Stimulated activated CD4-positive, alpha-beta T cell treated with anti-CD3 and anti-CD28 coated beads, Interleukin-12 subunit alpha, Interleukin-12 subunit beta, amount 100 ng/mL, for 24 hours (primary cell): Measurements from ENCODE around the gene CXCL12.

ENCODE experiments used
- DNase-seq, 2 experiments: peaks; one replicate each; pipeline ENCODE4 v3.0.0-alpha.2; 2020; ENCODE audit warnings: low read depth in 2 of 2

Gene CXCL12

DNA sequence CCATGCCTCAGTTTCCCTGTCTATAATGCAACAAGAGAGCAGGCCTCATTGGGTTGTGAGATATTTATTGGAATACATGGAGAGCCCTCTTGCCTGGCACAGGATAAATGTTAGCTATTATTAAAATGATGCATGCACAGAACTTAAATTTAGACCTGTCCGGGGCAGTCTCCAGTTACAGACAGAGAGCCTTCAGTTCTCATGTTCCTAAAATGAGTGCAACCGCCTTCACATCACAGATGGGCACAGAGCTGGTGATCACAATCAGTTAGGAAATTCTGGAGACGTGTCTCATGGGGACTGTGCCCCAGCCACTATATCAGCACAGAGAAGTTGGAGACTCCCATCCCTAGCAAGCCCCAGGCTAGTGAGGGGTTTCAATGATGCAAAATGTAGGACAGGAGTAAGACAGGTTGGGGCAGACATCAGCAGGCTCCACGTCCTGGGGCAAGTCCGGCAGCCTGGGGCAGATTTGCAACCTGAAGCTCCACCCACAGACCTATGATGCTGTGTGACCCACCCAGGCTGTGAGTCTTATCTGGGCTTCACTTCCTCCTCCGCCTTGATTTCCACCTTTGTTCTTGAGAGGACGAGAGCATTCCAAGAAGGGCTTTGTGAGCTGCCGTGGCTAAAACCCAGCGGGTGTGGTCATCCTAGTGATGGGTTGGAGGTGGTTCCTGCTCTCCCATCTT is 49.4 kb downstream of the CXCL12 start:
- DNase-seq, result no peak

DNA sequence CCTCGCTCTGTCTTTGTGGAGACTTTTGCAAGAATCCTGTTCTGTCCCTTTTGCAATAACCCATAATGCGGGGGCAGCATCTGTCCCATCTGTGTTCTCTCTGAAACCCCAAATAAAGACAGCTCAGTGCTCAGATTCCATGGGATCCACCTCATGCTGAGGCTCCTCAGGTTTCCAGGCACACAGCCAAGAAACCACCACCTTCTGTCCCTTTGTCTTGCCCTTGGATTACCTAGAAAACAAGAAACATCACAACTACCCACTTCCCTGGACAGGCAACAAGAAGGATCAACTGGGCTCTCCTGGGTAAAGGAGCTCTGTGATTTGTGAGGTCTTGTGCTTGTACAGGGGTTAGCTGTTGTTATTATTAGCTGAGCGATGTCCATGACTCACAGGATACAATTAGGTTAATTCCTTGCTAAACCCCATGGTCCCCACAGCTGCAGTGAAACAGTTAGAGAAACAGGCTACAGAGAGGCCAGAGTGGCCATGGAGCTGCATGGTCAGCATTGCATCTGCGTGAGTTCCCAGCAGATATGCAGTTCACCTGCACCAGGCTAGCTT is 50.2 kb downstream of the CXCL12 start:
- DNase-seq, result no peak

DNA sequence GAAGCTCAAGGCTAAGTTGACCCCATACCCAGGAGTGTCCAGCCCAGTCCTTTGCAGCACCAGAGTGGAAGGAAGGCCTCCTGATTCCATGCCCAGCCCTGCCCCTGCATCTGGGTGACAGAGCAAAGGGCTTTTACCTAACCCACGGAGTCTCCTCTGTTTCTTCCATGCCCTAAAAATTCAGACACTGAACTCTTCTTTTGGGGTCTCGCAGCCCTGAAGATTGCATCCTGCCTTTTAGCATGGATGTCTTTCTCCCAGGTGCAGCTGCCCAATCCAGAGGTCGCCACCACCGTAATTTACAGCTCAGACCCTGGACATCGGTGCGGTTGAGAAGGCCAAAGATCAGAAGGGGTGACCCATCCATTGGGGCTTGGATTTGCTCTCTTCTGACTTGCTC is 50.8 kb downstream of the CXCL12 start:
- DNase-seq, result no peak

DNA sequence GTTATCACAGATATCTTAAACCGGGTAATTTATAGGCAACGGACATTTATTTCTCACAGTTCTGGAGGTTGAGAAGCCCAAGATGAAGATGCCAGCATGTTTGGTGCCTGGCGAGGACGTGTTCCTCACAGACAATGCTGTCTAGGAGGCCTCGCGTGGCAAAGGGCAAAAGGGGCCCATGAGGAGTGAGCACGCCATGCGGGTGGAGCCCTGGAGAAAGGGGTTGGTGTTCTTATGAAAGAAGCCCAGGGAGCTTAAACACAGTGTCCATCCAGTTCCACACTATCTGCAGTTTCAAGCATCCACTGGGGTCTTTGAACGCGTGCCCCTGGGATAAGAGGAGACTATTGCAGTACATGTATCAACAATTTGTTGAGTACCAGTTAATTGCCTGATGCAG is 51.4 kb downstream of the CXCL12 start:
- DNase-seq, result no peak

DNA sequence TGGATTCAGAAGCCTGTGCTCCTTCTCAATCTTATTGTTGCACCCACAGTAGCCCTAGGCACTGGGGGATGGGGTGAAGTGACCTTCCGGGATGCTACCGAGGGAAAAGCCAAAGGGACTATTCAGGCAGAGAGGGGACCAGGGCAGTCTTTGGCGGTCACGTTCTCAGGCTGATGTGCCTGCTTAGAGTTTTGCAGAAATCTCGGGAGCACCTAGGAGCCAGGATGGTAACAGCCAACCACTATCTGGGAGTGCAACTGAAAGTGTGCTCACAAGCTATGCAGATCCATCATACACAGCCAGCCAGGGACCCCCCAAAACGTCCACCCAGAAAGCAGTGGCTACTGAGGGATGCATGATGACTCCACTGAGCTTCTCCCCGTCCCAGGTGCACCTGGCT is 52.4 kb downstream of the CXCL12 start:
- no peak for DNase-seq

DNA sequence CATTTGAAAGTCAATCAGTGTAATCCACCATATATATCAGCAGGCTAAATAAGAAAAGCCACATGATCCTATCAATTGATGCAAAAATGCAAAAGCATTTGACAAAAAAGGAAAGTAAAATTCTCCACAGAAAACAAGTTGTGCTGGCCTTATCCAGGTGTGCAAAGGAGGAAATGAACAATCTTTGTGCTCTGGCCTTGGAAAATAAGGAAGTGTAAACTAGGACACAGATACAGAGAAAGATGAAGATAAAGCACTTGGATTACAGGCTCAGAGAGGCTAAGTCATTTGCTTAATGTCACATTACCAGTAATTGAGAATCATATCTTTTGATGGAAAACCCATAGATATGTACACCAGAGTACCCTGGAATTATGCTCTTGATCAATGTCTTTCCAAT is 54.5 kb downstream of the CXCL12 start:
- DNase-seq, result no peak

DNA sequence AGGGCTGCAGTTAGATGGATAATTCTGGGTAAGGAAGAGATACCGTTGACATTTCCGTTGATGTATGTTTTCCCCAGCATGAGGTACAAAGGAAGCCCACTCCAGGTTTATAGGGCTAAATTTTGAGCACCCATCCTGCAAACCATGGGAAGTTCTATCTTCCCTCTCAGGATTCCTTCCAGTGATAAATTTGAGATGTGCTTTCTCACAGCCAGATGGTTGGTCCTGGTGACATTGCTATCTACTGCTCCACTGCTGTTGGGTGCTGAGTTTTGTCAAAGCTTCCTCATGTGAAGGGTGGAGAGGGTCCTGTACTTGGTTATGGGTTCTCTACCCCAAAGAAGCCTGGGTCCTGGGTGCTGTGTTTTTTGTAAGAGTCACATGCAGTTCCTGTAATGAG is 57.4 kb downstream of the CXCL12 start:
- DNase-seq, result no peak
